HTERT RPE-1 (cell line): ENCODE measurements around the gene TPD52L2.

Experiments
- in situ Hi-C: fragments of 300-500 bp; cut with MboI; formaldehyde crosslinking; loops from 4 replicates; pipeline ENCODE4 v1.14.3; 2020; ENCODE audit warnings: low sequenced_read_pairs

Gene TPD52L2

DNA sequence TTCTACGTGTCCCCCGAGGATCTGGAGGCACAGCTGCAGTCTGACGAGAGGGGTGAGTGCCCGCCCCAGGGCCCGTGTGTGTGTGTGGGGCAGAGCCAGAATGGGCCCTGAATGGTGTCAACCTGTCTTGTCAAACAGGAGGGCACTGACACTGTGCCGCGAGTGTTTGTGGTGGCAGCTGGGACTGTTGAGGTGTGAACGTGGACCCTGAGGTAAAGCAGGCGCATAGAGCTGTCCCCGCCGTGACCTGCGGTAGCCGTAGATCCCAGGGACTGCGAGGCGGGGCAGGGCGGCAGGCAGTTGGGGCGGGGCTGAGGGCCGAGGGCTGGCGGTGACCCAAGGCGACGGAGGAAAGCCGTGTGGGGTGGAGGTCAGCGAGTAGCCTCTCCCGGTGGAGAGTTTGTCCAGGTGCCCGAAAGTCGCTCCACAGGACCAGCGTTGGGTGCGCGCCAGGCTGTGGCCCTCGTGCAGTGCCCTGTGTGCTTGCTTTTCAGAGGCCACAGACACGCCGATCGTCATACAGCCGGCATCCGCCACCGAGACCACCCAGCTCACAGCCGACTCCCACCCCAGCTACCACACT lies 66.0 kb downstream of the TPD52L2 start:
- in situ Hi-C loops, result no loop called here

GRCh38 chr20:63931735-63932134 lies 66.7 kb downstream of the TPD52L2 start:
- in situ Hi-C loops, result no loop called here

DNA sequence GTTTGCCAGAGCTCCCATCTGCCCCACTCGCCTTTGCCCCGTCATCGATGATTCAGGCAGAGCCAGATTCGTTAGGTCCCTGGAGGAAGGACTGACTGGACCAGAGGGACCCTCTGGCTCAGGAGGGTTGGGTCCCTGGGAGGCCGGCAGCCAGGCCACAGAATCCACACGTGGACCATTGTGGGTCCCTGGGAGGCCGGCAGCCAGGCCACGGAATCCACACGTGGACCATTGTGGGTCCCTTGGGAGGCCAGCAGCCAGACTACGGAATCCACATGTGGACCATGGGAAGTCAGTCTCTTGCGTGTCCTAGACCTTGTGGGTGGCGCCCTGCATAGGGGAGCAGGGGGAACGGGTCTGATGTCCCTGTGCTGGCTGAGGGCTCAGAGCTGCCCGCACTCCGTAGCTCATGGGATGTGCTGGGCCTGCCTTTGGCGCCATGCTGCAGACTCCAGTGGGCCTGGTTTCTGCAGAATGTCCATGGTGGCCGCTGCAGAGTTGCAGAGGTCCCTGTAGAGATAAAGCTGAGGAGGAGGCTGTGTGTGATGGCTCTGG lies 67.6 kb downstream of the TPD52L2 start:
- in situ Hi-C loops, result no loop called here

DNA sequence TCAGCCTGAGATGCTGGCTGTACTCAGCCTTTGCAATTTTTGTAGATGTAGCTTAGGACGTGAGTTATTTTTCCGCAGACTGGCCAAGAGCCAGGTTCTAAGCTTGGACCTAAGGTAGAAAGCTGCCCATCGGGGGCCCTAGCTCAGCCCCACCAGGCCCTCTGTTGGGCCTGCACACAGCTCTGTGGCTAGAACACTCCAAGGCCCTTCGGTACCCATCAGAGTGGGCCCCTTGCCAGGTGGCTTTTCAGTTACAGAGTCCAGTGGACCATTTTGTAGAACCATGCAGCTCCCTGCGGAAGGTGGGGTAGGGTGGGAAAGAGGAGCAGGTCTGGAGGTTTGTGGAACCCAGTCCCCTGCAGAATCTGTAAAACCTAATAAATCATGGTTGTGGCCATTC lies 68.6 kb downstream of the TPD52L2 start:
- in situ Hi-C loops, result no loop called here

DNA sequence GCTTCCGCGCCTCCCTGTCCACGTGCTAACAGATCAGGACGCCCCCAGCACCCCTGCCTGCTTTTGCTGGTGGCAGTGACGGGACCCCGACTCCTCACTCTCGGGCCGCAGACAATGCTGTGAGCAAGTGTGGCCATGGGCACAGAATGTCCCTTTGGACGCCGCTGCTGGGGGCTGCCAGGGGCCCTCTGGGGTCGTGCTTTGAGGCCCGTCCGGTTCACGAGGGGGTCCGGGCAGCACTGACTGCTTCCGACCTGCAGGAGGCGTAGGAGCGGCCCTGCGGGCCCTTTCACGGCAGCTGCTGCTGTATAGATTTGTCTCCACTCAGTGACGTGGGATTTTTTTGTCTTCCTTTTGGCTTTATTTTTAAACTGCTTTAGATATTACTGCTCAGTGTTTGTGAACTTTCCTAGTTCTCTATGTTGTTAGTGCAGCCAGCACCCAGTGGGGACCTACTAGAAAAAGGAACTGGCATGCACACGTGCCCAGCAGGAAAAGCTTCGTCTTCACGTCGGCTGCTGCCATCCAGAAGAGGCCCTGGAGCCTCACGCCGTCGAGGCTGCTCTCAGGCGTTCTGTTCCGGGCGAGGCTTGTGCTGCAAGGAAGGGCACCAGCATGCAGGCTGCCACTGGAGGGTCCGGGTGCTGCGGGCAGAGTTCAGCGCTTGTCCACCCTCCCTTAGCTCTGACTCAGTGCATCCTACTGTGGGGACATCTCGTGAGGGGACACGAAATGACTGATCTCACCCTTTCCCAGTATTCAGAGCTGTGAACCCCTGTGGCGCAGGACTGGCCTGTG lies 69.4 kb downstream of the TPD52L2 start:
- in situ Hi-C loops, result no loop called here

DNA sequence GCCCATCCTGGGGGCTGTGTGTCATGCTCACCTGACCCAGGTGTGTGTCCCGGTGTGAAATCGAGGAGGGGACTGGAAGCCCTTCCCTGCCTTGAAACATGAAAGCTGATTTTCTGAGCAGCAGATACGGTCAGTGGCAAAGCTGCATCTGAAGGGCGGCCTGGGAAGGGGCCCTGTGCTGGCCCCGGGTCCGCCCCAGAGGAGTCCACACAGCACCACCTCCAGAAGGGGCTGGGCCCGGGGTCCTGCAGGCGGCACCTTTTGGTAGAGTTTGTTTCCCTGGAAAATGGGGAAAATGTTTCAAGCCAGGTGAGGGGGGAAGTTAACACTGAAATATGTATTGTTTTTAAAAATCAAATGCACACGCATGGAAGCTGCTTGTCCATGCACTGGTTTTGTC lies 70.4 kb downstream of the TPD52L2 start:
- in situ Hi-C loops, result no loop called here

GRCh38 chr20:63937596-63937995 lies 72.5 kb downstream of the TPD52L2 start:
- in situ Hi-C loops, result no loop called here

GRCh38 chr20:63939061-63939935 lies 74.2 kb downstream of the TPD52L2 start:
- in situ Hi-C loops, result no loop called here

DNA sequence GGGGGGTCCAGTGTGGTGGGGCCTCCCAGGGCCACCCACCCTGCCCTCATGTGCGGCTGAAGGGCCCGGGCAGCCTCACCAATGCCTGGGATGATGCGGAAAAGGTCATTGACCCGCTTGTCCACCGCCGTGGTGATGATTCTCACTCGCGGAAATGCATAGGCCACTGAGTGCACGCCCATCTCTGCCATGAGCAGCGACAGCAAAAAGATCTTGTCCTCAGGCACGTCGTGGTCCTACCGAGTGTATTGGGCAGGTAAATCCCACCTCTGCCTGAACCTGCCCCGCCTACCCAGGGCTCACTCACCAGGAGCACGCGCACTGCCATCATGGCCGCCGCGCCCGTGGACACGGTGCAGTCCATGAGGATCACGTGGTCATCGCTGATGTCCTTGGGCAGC lies 75.0 kb downstream of the TPD52L2 start:
- in situ Hi-C loops, result no loop called here

DNA sequence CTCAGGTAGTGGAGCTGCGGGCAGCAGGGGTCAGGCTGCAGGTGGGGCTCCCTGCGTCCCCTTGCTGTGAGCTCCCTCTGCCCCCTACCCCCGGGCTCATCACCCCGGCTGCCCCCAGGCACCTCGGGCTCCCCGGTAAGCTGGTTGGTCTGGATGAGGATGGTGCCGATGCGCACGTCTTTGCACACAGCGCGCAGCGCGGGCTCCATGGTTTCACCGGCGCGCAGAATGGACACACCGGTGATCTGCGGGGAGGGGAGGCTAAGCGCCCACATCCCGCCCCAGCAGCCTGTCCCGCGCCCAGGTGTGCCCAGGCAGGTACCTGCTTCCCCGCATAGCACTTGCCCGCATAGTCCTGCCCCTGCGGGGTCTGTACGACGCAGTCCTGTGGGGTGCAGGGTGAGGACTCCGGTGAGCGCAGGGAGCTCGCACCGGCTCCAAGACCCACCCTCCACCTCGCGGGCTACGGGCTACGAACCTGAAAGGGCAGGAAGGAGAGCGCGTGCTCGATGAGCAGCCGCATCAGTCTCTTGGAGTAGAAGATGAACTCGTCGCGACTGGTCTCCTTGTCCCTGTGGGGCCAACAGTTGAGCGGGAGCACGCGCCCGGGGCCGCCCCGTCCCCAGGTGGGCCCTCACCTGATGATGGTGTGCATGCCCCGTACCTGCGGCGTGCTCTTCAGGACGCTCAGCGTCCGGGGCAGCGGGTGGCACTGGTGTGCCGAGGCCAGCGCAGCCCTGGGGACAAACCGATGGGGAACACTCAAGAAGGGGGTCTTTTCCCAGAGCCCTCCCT lies 75.6 kb downstream of the TPD52L2 start:
- in situ Hi-C loops, result no loop called here
